Non-pigmented ciliary epithelial cell (primary cell): Measurements from ENCODE around the gene DDX10.

ENCODE experiments used
- DNase-seq: peaks from one replicate; pipeline ENCODE4 v3.0.0-alpha.2; 2010; ENCODE audit warnings: low read depth

The DDX10 gene

DNA sequence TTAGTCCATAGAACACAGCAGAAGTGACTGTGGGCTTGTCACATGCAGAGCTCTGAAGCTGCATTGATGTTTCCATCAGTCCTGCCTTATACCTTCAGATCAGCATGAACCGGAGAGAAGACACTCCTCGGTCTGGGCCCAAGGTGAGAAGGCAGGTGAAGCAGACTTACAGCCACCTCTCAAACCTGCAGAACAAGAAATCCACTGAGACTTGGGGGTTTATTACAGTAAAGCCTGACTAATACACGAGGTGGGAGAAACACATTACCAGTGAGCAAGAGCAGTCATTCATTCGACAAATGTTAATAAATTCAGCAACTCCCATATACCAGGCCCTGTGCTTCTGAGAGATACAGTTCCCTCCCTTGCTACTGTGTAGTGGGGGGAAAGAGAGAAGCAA lies 279.0 kb downstream of the DDX10 start:
- no peak for DNase-seq

DNA sequence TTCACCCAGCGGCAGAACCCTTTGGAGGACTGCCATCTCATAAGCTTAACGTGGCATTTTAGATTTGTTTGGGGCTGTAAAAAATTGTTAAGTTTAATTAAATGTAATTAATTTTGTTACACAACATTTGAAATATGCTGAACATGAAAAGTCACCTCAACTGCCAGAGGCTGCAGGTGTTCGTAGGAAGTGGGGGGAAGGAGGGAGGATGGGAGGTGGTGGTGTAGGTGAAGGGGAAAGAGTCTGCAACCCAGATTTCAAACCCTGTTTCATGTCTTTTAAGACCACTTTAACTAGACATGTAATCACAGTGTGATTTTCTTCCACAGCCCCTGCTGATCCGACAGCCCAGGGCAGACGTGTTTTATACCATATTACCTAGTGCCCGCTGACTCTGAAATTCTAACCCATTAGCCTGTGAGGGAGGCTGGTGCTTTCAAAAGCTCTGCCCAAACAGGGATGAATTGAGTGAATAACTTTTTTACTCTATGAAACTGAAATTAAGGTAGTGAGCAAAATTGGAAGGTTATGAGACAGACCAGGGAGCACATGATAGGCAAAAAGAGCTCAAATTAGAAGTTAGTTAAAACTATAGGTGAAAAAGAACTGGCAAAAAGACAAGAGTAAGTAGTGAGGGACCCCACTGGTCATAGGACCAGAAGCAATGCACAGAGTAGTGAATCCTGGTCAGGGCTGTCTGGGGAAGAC lies 279.8 kb downstream of the DDX10 start:
- DNase-seq, result no peak

DNA sequence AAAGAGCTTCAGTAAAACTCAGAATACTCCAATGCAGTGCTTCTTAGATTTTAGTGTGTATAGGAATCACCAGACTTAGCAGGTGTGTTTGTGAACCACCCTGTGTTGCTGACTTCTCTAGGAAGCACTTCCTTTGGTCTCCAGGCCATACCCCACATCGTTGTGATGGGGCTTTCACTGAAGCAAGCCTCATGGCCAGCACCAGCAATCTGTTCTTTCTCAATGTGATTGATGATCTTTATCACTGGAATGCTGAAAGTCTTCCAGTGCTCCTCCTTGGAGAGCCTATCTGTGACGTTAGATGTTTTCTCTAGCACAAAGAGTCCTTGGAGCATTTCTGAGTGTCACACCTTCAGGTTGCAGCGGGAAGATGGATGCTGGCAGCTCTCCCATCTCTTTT lies 280.5 kb downstream of the DDX10 start:
- DNase-seq, result no peak

DNA sequence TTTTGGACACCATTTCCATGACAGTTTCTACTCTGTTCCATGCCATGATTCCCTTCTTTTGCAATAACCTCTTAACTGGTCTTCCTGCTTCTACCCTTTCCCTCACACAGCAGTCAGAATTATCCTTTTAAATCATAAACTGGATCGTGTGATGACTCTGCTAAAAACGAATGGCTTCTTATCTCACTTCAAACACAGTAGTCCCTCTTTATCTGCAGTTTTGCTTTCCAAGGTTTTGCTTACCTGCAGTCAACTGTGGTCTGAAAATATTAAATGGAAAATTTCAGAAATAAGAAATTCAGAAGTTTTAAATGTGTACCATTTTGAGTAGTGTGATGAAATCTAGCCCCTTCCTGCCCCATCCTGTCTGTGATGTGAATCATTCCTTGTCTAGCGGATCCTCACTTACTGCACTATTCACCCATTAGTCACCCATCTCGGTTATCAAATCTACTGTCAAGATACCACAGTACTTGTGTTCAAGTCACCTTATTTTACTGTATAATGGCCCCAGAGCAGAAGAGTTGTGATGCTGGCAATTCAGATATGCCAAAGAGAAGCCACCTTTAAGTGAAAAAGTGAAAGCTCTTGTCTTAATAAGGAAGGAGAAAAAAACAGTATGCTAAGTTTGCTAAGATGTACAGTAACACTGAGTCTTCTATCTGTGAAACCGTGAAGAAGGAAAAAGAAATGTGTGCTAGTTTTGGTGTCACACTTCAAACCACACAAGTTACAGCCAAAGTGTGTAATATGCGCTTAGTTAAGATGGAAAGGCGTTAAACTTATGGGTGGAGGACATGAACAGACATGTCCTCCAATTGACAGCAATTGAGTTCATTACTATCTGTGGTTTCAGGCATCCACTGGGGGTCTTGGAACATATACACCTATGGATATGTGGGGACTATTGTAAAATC lies 283.0 kb downstream of the DDX10 start:
- DNase-seq, result peak; percentile 76

DNA sequence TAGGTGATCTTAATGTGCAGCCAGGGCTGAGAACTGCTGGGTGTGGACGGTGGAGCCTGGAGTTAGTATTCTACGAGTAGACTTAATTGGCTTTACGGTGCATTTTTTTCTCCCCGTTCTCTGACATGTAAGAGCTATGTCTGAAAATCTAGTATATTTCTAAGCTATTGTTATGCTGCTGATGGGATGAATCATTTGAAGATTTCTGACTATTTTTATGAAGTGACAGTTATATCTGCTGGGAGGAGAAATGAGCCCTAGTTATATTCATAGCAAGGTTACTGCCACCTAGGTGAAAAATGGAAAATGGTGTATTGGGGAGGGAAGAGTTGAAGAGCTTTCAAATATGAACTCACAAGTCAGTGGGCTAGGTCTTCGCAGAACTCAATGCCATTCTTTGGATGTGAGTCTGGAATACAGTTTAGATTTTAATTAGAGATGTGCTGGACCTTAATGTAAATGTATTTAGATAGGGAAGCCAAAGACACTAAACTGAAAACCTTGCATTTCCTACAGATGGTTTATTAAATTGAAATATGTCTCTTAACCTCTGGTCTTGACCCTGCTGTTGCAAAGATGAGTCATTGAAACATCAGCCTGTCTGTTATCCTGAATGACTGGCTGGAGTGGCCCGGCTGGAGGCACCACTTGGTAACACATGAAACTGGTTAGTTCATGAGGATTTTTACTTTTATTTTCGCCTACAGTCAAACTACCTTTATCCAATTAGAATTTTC lies 293.7 kb downstream of the DDX10 start:
- DNase-seq, result no peak

DNA sequence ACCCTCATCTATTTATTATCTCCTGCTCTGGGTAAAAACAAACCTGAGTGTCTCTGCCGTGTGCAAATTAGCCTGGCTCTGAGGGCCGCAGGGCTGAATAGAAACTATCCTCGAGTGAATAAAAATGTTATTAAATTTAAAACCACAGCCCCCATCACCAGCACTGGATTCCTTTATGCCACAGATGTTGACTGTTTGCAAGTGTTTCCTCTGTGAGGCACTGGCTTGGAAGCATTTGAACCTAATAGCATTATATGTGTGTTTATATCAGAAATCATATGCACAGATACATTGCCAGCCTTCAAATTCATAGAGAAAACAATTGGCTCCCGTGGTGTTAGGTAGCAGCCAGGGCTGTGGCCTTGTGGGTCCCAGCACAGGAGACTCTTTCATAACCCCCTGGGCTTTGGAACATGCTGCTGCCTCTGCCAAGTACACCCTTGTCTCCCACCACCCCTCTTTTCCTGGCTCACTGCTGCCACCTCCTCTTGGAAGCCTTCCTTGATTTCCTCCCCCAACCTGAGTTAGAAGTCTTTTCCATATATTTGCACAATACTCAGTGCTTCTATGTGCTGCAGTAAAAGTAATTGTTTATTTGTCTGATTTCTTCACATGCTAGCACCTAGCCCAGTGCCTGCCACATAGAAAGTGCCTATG lies 294.4 kb downstream of the DDX10 start:
- DNase-seq, result no peak

DNA sequence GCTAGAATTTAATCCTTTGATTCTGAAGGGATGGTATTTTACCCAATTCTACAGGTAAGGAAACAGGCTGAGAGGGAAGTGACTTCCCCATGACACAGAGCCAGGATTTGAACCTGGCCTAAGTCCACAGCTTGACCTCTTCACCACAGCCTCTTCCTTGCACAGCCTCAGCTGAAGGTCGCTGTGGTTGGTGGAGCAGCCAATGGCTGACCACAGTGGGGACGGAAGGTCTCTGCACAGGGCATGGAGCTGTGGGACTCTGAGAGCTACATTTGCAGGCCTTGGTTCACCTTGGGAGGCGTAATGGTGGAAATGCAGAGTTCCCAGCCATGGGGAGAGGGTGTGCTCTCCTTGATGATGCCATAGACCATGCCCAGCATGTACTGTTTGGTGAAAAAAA lies 295.0 kb downstream of the DDX10 start:
- no peak for DNase-seq

DNA sequence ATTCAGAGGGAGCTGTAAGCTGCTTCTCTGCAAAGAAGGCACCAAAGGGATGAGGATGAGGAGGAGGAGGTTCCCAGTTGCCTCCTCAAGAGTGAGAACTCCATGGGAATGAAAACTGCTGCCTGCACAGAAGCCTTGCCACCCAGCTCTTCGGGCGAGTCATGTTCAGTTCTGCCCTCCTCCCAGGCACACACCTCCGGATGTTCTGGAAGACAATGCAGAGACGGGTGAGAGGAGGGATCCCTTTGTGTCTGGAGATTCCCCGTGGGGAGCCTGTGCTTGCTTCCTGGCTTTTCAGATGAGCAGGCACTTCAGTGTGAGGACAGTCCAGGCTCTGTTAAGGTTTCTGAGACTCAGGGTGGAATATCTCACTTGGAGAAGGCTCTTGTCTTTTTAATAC lies 295.6 kb downstream of the DDX10 start:
- DNase-seq, result no peak

DNA sequence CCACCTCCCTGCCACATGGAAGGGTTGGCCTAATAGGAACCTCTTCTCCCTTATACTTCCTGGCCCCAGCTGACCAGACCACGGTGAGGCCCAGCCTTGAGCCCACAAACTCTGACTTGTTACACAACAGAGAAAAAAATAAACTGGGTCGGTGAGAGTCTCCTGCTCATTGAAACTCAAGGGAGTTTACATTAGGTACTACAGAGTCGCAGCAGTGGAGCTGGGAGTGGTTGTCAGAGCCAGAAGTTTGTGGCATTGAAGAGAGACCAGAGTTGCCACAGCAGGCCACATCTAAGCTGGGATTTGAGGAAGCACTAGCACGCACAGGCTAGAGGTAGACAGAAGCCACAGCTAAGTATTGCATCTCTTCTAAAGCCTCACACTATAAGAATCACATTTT lies 296.2 kb downstream of the DDX10 start:
- no peak for DNase-seq

DNA sequence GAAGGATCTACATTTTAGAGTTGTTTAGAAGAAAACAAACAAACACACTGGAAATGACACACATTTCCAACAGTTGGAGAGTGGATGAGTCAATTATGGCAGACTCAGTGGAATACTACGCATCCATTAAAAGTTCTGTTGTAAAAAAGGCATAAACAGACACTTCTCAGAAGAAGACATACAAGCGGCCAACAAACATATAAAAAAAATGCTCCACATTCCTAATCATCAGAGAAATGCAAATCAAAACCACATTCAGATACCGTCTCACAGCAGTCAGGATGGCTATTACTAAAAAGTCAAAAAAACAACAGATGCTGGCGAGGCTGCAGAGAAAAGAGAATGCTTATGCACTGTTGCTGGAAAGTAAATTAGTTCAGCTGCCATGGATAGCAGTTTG lies 298.2 kb downstream of the DDX10 start:
- no peak for DNase-seq

DNA sequence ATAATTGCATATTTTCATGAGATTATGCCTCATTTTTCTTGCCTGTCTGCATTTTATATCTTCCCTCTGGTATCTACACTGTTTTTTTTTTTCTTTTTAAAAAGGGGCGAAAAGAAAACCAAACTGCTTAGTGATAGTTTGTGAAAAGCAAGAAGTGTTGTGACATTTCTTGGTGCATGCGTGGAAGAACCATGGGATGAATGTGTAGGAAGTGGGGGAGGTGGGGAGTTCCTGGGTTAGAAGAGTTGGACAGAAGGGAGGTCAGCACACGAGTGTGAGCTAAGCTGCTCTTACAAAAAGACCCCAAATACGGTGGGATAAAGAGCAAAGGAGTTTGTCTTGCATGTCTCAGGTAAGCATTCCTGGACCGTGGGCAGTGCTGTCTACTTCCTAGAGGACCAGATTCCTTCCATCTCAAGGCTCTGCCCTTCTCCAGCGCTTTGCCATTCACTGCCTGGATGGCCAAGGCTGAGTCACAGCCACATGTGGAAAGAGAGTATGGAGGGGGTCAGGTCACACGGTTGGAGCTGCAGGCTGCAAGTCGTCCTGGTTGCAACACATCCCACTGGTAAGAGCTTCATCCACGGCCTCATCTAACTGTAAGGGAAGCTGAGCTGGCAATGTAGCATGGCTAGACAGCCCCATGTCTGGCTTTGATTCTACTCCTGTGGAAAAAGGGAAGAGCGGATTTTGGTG lies 300.6 kb downstream of the DDX10 start:
- no peak for DNase-seq

DNA sequence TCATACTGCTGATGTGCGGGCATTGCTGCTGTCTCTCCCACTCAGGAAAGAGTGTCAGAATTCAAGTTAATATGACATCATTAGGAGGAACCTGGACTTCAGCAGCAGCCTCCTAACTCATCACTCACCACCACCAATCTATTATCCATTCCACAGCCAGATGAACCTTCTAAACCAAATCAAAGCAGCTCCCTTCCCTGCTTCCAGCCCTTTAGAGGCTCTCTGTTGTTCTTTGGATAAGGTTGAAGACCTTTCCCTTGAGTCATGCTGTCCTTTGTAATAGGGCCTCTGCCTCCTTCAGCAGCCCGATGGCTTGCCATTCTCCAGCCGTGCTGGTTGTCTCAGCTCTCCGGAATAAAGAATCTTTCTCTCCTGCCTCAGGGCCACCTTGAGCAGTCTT lies 301.3 kb downstream of the DDX10 start:
- DNase-seq, result no peak

DNA sequence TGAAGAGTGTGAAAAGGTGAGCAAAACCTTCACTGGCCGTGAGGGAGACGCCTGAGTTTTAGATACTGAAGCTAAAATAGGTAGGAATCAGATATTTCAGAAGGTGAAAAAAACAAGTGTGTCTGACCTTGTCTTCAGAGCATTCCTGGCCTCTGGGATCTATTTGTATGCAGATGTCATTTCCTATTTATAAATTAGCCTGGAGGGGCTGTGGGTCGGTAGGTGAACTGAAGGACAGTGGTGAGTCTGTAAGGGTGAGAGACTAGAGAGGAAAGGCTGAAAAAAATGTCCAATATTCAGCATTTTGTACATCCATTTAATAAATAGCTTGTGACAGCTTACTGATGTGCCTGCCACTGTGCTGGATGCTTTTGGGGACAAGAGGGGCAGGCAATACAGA lies 302.1 kb downstream of the DDX10 start:
- DNase-seq, result no peak

DNA sequence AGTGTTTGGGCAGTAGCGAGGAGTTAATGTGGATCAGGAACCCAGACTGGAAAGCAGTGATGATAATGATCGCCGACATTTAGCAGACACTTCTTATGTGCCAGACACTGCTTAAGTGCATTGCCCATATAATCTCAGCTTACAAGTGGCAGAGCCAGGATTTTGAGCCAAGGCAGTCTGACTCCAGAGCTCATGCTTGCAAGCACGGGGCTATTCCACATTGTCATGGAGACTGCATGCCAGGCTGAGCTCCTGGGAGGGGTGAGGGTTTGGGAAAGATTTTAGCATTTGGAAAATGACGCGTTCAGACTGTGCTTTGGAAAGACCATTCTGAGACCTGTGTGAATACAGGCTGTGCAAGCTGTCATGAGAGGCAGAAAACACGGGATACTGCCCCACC lies 302.7 kb downstream of the DDX10 start:
- DNase-seq, result no peak

DNA sequence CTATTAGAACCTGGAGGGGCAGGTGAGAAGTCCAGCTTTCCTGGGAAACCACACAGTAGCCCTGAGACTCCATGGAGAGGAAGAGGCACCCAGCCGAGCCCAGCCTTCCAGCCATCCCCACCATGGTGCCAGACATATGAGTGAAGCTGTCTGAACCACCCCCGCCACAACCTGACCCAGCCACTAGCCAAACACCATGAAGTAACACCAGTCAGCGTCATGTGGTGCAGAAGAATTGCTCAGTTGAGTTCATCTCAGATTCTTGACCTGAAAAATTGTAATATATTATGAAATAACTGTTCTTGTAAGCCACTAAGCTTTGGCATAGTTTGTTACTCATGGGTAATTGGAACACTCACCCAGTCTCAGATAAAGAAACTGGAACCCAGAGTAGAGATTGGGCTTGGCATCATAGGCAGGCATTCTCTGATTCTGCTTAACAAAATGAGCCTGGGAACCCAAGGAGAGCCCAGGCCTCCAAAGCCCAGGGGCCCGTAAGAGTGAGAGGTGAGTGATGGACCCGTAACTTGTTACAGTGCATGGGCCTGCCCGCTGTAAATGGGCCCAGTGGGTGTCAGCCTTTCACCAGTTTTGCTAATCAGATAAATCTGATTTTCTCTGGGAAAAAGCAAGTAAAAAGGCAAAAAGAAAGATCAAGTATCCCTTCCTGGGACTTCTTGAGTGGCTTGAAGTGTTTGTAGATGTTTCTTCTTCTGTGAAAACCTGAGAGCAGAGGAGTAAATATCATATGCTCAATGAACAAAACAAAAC lies 305.5 kb downstream of the DDX10 start:
- DNase-seq, result no peak

DNA sequence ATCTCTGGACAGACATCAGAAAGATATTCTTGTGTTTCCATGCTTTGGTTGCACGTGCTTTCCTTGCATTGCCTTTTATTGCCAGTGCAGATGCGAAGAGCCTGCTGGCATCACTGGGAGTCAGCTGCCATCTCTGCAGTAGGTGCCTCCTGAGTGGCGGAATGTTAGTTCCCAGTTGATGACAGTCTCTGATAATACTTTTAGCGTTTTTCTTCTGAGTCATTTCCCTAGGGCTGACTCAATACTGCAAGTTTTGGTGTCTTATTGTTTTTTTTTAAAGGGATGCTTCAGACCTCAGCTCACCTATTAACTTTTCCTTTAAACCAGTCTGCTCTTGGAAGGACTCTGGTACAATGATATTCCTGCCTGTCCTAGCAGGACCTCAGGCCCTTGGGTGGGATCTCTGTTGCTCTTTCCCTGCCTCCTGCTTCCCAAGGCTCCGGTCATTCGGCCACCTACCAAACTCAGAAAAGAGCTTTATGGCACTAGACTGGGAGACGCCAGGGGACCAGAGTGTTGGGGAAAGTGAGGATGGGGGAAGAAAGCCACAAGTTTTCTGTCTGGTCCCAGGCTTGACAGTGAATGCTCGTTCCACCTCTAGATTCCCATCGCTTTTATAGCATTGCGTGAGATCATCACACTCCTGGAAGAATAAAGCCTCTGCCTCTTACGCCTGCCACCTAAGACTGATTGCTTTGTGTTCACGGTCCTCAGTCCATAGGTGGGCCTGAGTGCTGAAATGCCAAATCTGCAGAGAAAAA lies 308.7 kb downstream of the DDX10 start:
- peak; percentile 55 for DNase-seq

DNA sequence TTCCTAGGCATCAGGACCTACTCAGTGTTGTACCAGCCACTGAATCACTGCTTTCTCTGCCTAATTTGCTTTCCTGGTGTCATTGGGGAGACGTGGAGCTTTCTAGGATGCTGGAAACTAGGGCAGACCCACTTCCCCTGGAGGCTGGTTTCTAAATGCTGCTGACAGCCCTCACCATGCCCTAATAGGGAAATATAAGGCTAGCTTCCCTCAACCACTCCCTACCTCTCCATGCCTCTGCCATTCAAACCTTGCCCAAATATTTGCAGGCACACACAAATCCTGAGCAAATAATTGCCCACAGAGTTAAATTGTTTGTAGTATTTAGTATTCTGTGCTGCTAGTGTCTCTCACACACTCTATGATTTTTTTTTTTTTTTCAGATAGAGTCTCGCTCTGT lies 310.2 kb downstream of the DDX10 start:
- DNase-seq, result no peak

DNA sequence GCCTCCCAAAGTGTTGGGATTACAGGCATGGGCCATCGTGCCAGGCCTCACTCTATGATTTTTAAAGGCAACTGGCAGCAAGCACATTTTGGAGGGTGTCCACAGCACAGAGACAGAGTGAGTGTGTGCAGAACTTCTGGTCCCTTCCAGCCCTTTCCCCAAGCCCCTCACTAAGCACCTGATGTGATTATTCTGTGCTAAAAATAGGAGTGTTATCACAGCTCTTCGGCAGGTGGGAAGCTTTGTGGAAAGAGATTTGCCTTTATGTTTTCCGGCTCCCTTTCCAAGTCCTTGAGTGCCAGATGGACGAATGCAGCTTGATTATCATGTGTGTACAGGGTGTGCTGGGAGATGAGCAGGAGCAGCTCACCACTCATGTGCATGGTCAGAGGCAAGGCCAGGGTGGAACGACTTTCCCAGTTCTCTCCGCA lies 310.8 kb downstream of the DDX10 start:
- DNase-seq, result no peak

DNA sequence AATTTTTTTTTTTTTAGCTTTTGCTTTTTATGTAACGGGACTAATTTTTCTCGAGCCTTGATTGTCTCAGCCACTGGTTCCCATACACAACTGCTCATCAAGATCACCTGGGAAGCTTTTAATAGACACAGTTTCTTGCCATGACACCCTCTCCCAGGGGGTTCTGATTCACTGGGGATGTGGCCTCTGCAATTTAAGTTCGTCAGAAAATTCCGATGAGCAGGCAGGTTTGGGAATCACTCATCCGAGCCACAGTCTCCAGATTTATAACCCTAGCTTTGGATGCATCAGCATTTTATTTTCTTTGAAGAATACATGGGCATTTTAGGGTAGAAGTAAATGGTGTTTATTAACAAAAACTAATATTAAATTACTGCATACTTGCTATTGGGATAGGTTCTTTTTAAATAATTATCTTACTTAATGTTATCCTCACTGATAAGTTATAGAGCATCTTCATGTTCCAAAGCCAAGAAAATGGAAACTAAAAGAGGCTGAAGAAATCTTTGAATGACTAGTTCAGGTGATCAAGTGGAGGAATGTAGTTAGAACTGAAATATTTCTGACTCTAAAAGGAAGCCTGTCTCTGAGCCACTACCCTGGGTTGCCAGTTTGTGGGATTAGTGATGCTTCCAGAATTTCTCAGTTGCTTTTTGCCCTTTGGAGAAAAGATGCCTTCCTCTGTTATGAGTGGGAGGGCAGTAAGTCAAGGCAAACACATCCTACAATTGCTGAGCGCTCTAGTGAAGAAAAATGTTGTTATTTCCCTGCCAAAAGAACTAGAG lies 319.0 kb downstream of the DDX10 start:
- DNase-seq, result no peak
